A549 (cell line): Measurements from ENCODE around the gene CSTPP1. TPM values are rescaled to one million over a fixed set of nuclear protein-coding genes. Genes with fewer than 3 reads are reported as not detected.

Source experiments
- ATAC-seq, 2 experiments: fragments of 200-7000 bp in 1 of 2; fragments of >200 bp in 1 of 2; cut with Nextera tagmentation in 1 of 2; cut with Tn5 transposase in 1 of 2; 3 replicates each; pipeline versions ENCODE4 v1.8.0 to v1.9.1; 2018 to 2020; ENCODE audit warnings: mild to moderate bottlenecking in 1 of 2, moderate library complexity in 1 of 2
- CTCF ChIA-PET: fragments of 300-600 bp; sonication (Branson Sonifier 250); formaldehyde crosslinking; extraction: SDS; loops from one replicate; lab custom pipeline; 2021; ENCODE audit warnings: antibody characterized with exemption, inconsistent platforms; lab: Yijun Ruan, JAX
- POLR2A ChIA-PET: fragments of 350-600 bp; formaldehyde crosslinking; extraction: SDS; loops from one replicate; lab custom pipeline; 2021; ENCODE audit warnings: antibody characterized with exemption, inconsistent platforms; lab: Yijun Ruan, JAX
- DNase-seq, 2 experiments: peaks; one replicate each; pipeline versions ENCODE4 v3.0.0 to v3.0.0-alpha.2; 2011 to 2016; ENCODE audit warnings: low read depth in 1 of 2, low spot score in 1 of 2
- FAIRE-seq: peaks from 2 replicates; lab custom pipeline; 2011; peaks lifted over from hg19 to GRCh38; lab: Jason Lieb, UNC
- H3K27ac ChIP-seq, 2 experiments: fragments of >200 bp; sonication (Bioruptor Twin); formaldehyde crosslinking; 3 replicates each; pipeline ENCODE4 v1.5.1; 2016 to 2017
- H3K4me1 ChIP-seq: fragments of >200 bp; sonication (Bioruptor Twin); formaldehyde crosslinking; 3 replicates; pipeline ENCODE4 v1.6.1; 2016
- H3K4me2 ChIP-seq: fragments of >200 bp; sonication (Bioruptor Twin); formaldehyde crosslinking; 3 replicates; pipeline ENCODE4 v1.6.1; 2016
- H3K4me3 ChIP-seq: fragments of >200 bp; sonication (Bioruptor Twin); formaldehyde crosslinking; 3 replicates; pipeline ENCODE4 v1.5.1; 2016
- H3K9me3 ChIP-seq: fragments of >200 bp; sonication (Bioruptor Twin); formaldehyde crosslinking; 3 replicates; pipeline ENCODE4 v1.6.1; 2016
- CBX2 ChIP-seq: fragments of 200-600 bp; sonication (generic); IDR thresholded peaks from 2 replicates; pipeline ENCODE4 v1.6.1; 2016; ENCODE audit warnings: low read depth, mild to moderate bottlenecking, borderline replicate concordance
- CBX8 ChIP-seq: fragments of 200-600 bp; sonication (generic); IDR thresholded peaks from 2 replicates; pipeline ENCODE4 v1.6.1; 2016
- CEBPB ChIP-seq, 2 experiments: fragments of >200 bp in 1 of 2; sonication (Bioruptor Twin) in 1 of 2; formaldehyde crosslinking in 1 of 2; IDR thresholded peaks; 2 replicates each; pipeline ENCODE4 v1.6.1; 2012 to 2016
- CHD2 ChIP-seq: fragments of 150-350 bp; IDR thresholded peaks from 2 replicates; pipeline ENCODE4 v1.6.1; 2014; ENCODE audit warnings: low read length; ENCODE audit not compliant: partially characterized antibody
- CHD4 ChIP-seq: fragments of 200-600 bp; sonication (generic); IDR thresholded peaks from 2 replicates; pipeline ENCODE4 v1.6.1; 2016; ENCODE audit warnings: antibody characterized with exemption, mild to moderate bottlenecking, borderline replicate concordance
- ESRRA ChIP-seq: fragments of 150-350 bp; IDR thresholded peaks from 2 replicates; pipeline ENCODE4 v1.6.1; 2014; ENCODE audit warnings: mild to moderate bottlenecking, low read length, borderline replicate concordance
- HDAC2 ChIP-seq: fragments of 200-600 bp; sonication (generic); IDR thresholded peaks from 2 replicates; pipeline ENCODE4 v1.6.1; 2016
- HOXA7 ChIP-seq: fragments of 250-450 bp; sonication (Bioruptor Pico); IDR thresholded peaks from 2 replicates; pipeline ENCODE4 v1.5.0; 2020; ENCODE audit warnings: mild to moderate bottlenecking, moderate library complexity
- HOXB5 ChIP-seq: fragments of 250-450 bp; sonication (Bioruptor Pico); IDR thresholded peaks from 2 replicates; pipeline ENCODE4 v1.5.0; 2020; ENCODE audit warnings: mild to moderate bottlenecking, moderate library complexity
- JUN ChIP-seq, 2 experiments: fragments of >200 bp; sonication (Bioruptor Twin); formaldehyde crosslinking; IDR thresholded peaks; 2 replicates in 1 of 2; 3 replicates in 1 of 2; pipeline ENCODE4 v1.6.1; 2016 to 2017
- KDM5A ChIP-seq: fragments of 200-600 bp; sonication (generic); IDR thresholded peaks from 2 replicates; pipeline ENCODE4 v1.6.1; 2016; ENCODE audit warnings: antibody characterized with exemption, mild to moderate bottlenecking
- MAZ ChIP-seq: fragments of 150-350 bp; IDR thresholded peaks from 2 replicates; pipeline ENCODE4 v1.6.1; 2014; ENCODE audit warnings: antibody characterized with exemption, low read depth, low read length, borderline replicate concordance
- PHF8 ChIP-seq: fragments of 200-600 bp; sonication (generic); IDR thresholded peaks from 2 replicates; pipeline ENCODE4 v1.6.1; 2016; ENCODE audit warnings: low read depth, mild to moderate bottlenecking, antibody characterized with exemption, moderate library complexity, borderline replicate concordance
- POLR2AphosphoS2 ChIP-seq: conservative IDR thresholded peaks from 2 replicates; pipeline ENCODE4 v1.6.1; 2012; ENCODE audit warnings: low read length, improper control_type of control experiment, inconsistent platforms
- RAD21 ChIP-seq, 2 experiments: fragments of >200 bp in 1 of 2; sonication (Bioruptor Twin) in 1 of 2; formaldehyde crosslinking in 1 of 2; IDR thresholded peaks in 1 of 2; conservative IDR thresholded peaks in 1 of 2; 2 replicates in 1 of 2; 3 replicates in 1 of 2; pipeline ENCODE4 v1.6.1; 2012 to 2018; ENCODE audit warnings: inconsistent platforms in 1 of 2
- RCOR1 ChIP-seq: fragments of 150-350 bp; IDR thresholded peaks from 2 replicates; pipeline ENCODE4 v1.6.1; 2014; ENCODE audit warnings: antibody characterized with exemption, low read length, low read depth
- RNF2 ChIP-seq: fragments of 200-600 bp; sonication (generic); IDR thresholded peaks from 2 replicates; pipeline ENCODE4 v1.6.1; 2016; ENCODE audit warnings: low read depth, mild to moderate bottlenecking, antibody characterized with exemption, moderate library complexity, borderline replicate concordance
- SMC3 ChIP-seq: fragments of >200 bp; sonication (Bioruptor Twin); formaldehyde crosslinking; IDR thresholded peaks from 3 replicates; pipeline ENCODE4 v1.6.1; 2018; ENCODE audit warnings: inconsistent platforms
- ZC3H11A ChIP-seq: fragments of 450-650 bp; IDR thresholded peaks from 2 replicates; pipeline ENCODE4 v1.6.1; 2014; ENCODE audit warnings: antibody characterized with exemption, mild to moderate bottlenecking
- WGBS: methylation state at CpG from one replicate; pipeline ENCODE4 v1.1.6; 2017; ENCODE audit errors: missing lambda C conversion rate; 5-methylcytosine and 5-hydroxymethylcytosine counted together
- polyA plus RNA-seq, 4 experiments: library from polyadenylated mRNA; depleted of rRNA in 3 of 4; stranded (reverse); fragments of >200 nt; fragmentation: RNase III in 1 of 4; extraction: RNeasy Plus Mini Kit Qiagen cat#74134 plus additional on column Dnase treatment in 1 of 4; gene quantifications; 2 replicates in 3 of 4; 3 replicates in 1 of 4; pipeline ENCODE4 v1.2.3, GENCODE V29; 2011 to 2017
- TF ChIP-seq, protein P1 (sequence below): fragments of >200 bp; sonication (Bioruptor Twin); formaldehyde crosslinking; IDR thresholded peaks from 2 replicates; pipeline ENCODE4 v1.6.1; 2016
- TF ChIP-seq, protein P2 (sequence below): IDR thresholded peaks from 2 replicates; pipeline ENCODE4 v1.6.1; 2012; ENCODE audit warnings: low read depth, borderline replicate concordance

Gene CSTPP1
- polyA plus RNA-seq, 2 of the 4 experiments (the other 2 are of a cell fraction) = 31.5 to 34.5 TPM

- Histone ChIP-seq H3K9me3 (no peaks in the 10 kb centered on the region), H3K27ac (no peak overlapping the region), H3K4me1 (no peaks in the 10 kb centered on the region), H3K4me2 (no peak overlapping the region), H3K4me3 (no peak overlapping the region)
- no peak for FAIRE-seq
- CTCF ChIA-PET = interaction anchor here (0.7 to 8.8 kb wide), 22 partner anchors 10 to 280 kb away, joined by 3 to 82 read pairs (median 4); partner anchors contain the start of gene ARFGAP2
- no peak for DNase-seq
- WGBS = 72% methylated on average over 8 of the region's 9 CpGs
- ATAC-seq = no peak
- POLR2A ChIA-PET = no interaction called here
- TF ChIP-seq ESRRA (no peak), ZC3H11A (0 out of 2 replicates have a peak, but pooled peaks have one; percentile 0)
These were observed 225.3 kb downstream of the CSTPP1 start for GRCh38 chr11:47161890-47162289.

DNA sequence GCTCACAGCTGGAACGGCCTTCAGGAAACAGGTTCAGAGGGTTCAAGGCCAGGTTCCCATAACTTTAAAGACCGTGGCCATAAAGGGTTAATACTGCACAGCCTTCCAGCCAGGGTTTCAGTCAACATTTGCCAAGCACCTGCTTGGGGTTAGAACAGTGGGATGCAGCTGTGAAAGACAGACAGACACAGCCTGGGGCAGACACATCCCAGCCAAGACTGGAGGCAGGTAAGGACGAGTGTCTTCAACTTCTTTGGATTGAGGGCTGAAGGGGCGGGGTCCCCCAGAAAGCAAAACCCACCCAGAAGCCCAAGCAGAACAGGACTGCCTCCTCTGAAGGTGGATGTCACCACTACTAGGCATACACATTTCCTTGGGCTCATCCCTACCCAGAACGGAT is 225.9 kb downstream of the CSTPP1 start:
- H3K4me1 ChIP-seq = no peaks in the 10 kb centered on the region
- ATAC-seq = no peak
- POLR2A ChIA-PET = no interaction called here
- no peak for DNase-seq
- H3K4me3 ChIP-seq = no peak overlapping the region
- no peak overlapping the region for H3K4me2 ChIP-seq
- no peak for TF ChIP-seq HOXA7 (CRISPR knock-in tag)
- TF ChIP-seq, all 56 proteins: peak for 0
- no peaks in the 10 kb centered on the region for H3K9me3 ChIP-seq
- 76% methylated on average over 5 of the region's 5 CpGs for WGBS
- no peak overlapping the region for H3K27ac ChIP-seq
- no peak for FAIRE-seq
- CTCF ChIA-PET = interaction anchor here (0.7 to 8.8 kb wide), 24 partner anchors 10 to 280 kb away, joined by 3 to 82 read pairs (median 4); partner anchors contain the start of gene LRP4

GRCh38 chr11:47163193-47163592 is 226.6 kb downstream of the CSTPP1 start:
- POLR2A ChIA-PET = interaction anchor here (0.6 to 1.4 kb wide), 5 partner anchors 14 to 256 kb away, joined by 3 to 4 read pairs (median 3); no protein-coding TSS in a partner anchor

GRCh38 chr11:47163898-47164297 is 227.3 kb downstream of the CSTPP1 start:
- ChIA-PET POLR2A (interaction anchor here (1.1 to 1.4 kb wide), 2 partner anchors 95 to 257 kb away, joined by 3 read pairs; no protein-coding TSS in a partner anchor), CTCF (interaction anchor here (0.7 to 8.8 kb wide), 12 partner anchors 8 to 247 kb away, joined by 3 to 82 read pairs (median 4); partner anchors contain the start of gene DDB2)
- Histone ChIP-seq H3K9me3 (no peaks in the 10 kb centered on the region), H3K4me3 (no peak overlapping the region), H3K4me1 (no peaks in the 10 kb centered on the region)
- FAIRE-seq = no peak
- TF ChIP-seq SMC3 (no peak), POLR2AphosphoS2 (no peak), CBX8 (no peak), HDAC2 (no peak), HOXA7 (CRISPR knock-in tag) (no peak), HOXB5 (CRISPR knock-in tag) (no peak), CBX2 (no peak), CHD4 (no peak), KDM5A (no peak), PHF8 (no peak), CHD2 (no peak), RCOR1 (no peak), MAZ (no peak), JUN (IDR thresholded peaks at IDR 0.05) (no peak), RNF2 (no peak)
- TF ChIP-seq, protein P1, sequence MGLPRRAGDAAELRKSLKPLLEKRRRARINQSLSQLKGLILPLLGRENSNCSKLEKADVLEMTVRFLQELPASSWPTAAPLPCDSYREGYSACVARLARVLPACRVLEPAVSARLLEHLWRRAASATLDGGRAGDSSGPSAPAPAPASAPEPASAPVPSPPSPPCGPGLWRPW = no peak
- TF ChIP-seq, all 56 proteins: peak for 0
- DNase-seq (no peak), ATAC-seq (no peak)
- Histone ChIP-seq H3K27ac (no peak overlapping the region), H3K4me2 (no peak overlapping the region)
- 89% methylated on average over 11 of the region's 15 CpGs for WGBS

More at GRCh38 chr11:47163193-47163592, 226.6 kb downstream of the CSTPP1 start:
- H3K27ac ChIP-seq = no peak overlapping the region
- 83% methylated on average over 3 of the region's 3 CpGs for WGBS
- FAIRE-seq = no peak
- TF ChIP-seq, protein P2, sequence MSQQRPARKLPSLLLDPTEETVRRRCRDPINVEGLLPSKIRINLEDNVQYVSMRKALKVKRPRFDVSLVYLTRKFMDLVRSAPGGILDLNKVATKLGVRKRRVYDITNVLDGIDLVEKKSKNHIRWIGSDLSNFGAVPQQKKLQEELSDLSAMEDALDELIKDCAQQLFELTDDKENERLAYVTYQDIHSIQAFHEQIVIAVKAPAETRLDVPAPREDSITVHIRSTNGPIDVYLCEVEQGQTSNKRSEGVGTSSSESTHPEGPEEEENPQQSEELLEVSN = no peak
- TF ChIP-seq CEBPB (IDR thresholded peaks at IDR 0.05) (no peak), HDAC2 (no peak), RAD21 (conservative IDR thresholded peaks at IDR 0.05 in 1 of 2, IDR thresholded peaks at IDR 0.05 in 1 of 2) (no peak), CBX2 (no peak)
- TF ChIP-seq, protein P1 = no peak
- TF ChIP-seq, all 56 proteins: peak for 0
- Histone ChIP-seq H3K4me1 (no peaks in the 10 kb centered on the region), H3K9me3 (no peaks in the 10 kb centered on the region), H3K4me3 (no peak overlapping the region), H3K4me2 (no peak overlapping the region)
- no peak for DNase-seq
- ATAC-seq = no peak
- CTCF ChIA-PET = interaction anchor here (0.9 to 8.8 kb wide), 18 partner anchors 9 to 281 kb away, joined by 3 to 82 read pairs (median 4); partner anchors contain the start of genes DDB2 and LRP4
